PC-9 (cell line): ENCODE results near the gene SNRNP25. TPM values are rescaled to one million over a fixed set of nuclear protein-coding genes. Genes with fewer than 3 reads are reported as not detected.

Experiments
- BruUV-seq: library from RNA; stranded (reverse); fragments of 400-500 nt; replicated peaks from 2 replicates; lab custom pipeline; 2021; lab: Mats Ljungman, UMichigan
- CTCF ChIA-PET: fragments of 300-600 bp; sonication (Branson Sonifier 250); formaldehyde crosslinking; loops from one replicate; lab custom pipeline; 2022; ENCODE audit warnings: antibody characterized with exemption; lab: Charles Lee
- POLR2A ChIA-PET: fragments of 300-600 bp; sonication (Branson Sonifier 250); formaldehyde crosslinking; loops from one replicate; lab custom pipeline; 2022; ENCODE audit warnings: antibody characterized with exemption; ENCODE audit not compliant: unreplicated experiment; lab: Charles Lee
- DNase-seq, 2 experiments: peaks; one replicate each; pipeline versions ENCODE4 v3.0.0 to v3.0.0-alpha.2; 2015 to 2022; ENCODE audit warnings: mixed read lengths in 1 of 2
- H2AFZ ChIP-seq: fragments of 200-600 bp; sonication (generic); 2 replicates; pipeline ENCODE4 v1.8.1; 2017; ENCODE audit warnings: antibody characterized with exemption
- H3F3A ChIP-seq: fragments of 200-600 bp; sonication (generic); 2 replicates; pipeline ENCODE4 v1.8.1; 2017; ENCODE audit warnings: antibody characterized with exemption, mild to moderate bottlenecking, low read depth; ENCODE audit not compliant: insufficient read depth
- H3K27ac ChIP-seq: fragments of 200-600 bp; sonication (generic); 2 replicates; pipeline ENCODE4 v1.6.1; 2016; ENCODE audit warnings: mixed run types
- H3K27me3 ChIP-seq: fragments of 200-600 bp; sonication (generic); 2 replicates; pipeline ENCODE4 v1.6.1; 2016; ENCODE audit warnings: low read depth, mixed run types; ENCODE audit not compliant: insufficient read depth
- H3K36me3 ChIP-seq: fragments of 200-600 bp; sonication (generic); 2 replicates; pipeline ENCODE4 v1.6.1; 2016; ENCODE audit warnings: low read depth, mixed run types
- H3K4me1 ChIP-seq: fragments of 200-600 bp; sonication (generic); replicated peaks from 2 replicates; pipeline ENCODE4 v1.6.1; 2016; ENCODE audit warnings: mixed run types; ENCODE audit not compliant: insufficient read depth
- H3K4me2 ChIP-seq: fragments of 200-600 bp; sonication (generic); 2 replicates; pipeline ENCODE4 v1.6.1; 2017; ENCODE audit warnings: mixed run types
- H3K4me3 ChIP-seq: fragments of 200-600 bp; sonication (generic); 2 replicates; pipeline ENCODE4 v1.6.1; 2016; ENCODE audit warnings: mixed run types
- H3K79me2 ChIP-seq: fragments of 200-600 bp; sonication (generic); 2 replicates; pipeline ENCODE4 v1.6.1; 2017; ENCODE audit warnings: low read depth, mixed run types
- H3K9me2 ChIP-seq: fragments of 200-600 bp; sonication (generic); 2 replicates; pipeline ENCODE4 v1.8.1; 2017; ENCODE audit warnings: mild to moderate bottlenecking; ENCODE audit not compliant: insufficient read depth
- H3K9me3 ChIP-seq: fragments of 200-600 bp; sonication (generic); 2 replicates; pipeline ENCODE4 v1.8.1; 2016; ENCODE audit warnings: low read depth; ENCODE audit not compliant: insufficient read depth
- H4K20me1 ChIP-seq: fragments of 200-600 bp; sonication (generic); 2 replicates; pipeline ENCODE4 v1.8.1; 2017; ENCODE audit not compliant: insufficient read depth
- EZH2 ChIP-seq: fragments of 200-600 bp; sonication (generic); IDR thresholded peaks from 2 replicates; pipeline ENCODE4 v1.8.0; 2017; ENCODE audit warnings: antibody characterized with exemption, low read depth
- intact Hi-C: fragments of 100-400 bp; cut with micrococcal nuclease; formaldehyde crosslinking; loops from one replicate; pipeline ENCODE4 v1.10.0; 2022; ENCODE audit not compliant: unreplicated experiment
- microRNA-seq: library from miRNA; unstranded; fragments of <30 nt; microRNA quantifications from one replicate; pipeline ENCODE4 v1.2.0, GENCODE V29; 2021; ENCODE audit warnings: borderline number of aligned reads, borderline replicate concordance
- total RNA-seq: library from RNA; stranded (reverse); gene quantifications from 2 replicates; pipeline ENCODE4 v1.2.3, GENCODE V29; 2021
- TF ChIP-seq, protein P1 (sequence below): fragments of 200-600 bp; sonication (generic); conservative IDR thresholded peaks from 2 replicates; pipeline ENCODE4 v1.6.1; 2017; ENCODE audit warnings: mixed run types, antibody characterized with exemption, mild to moderate bottlenecking, moderate library complexity

The SNRNP25 gene
- total RNA-seq, 1 experiment from 2014 or later: 61.4 TPM

DNA sequence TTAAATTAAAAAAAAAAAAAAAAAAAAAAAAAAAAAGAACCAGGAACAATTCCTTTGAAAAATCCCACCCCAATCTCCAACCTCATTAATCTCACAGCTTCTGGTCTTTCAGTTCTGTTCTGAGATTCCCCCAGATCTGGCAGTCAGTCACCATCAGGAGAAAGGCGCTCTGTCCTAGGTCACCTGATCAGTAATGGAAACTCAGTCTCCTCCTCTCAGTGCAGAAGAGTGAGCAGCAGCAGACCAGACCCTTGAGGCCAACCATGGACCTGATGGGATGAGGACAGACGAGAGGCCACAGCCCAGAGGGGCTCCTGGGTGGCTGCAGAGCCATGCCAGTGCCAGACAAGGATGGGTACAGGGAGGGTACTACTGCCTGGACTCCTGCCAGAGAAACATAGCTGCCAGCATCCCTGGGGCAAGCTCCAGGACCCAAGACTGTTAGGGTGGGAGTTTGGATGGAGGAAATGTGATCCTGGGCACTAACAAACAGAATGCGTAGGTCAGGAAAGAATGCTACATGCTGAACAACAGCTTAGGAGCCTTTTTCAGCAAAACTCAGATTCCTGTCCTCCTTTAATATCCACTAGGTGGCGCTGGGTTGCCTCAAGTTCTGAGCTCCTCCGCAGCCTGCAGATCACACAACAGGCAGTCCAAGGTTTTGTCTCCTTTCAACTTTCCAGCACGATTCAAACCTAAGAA is 53.1 kb downstream of the SNRNP25 start:
- no peaks in the 10 kb centered on the region for H3K27me3 ChIP-seq
- H3F3A ChIP-seq: peaks cover 15% of the 10 kb centered on the region
- H3K27ac ChIP-seq: no peak overlapping the region
- H3K9me2 ChIP-seq: no peaks in the 10 kb centered on the region
- no TSS peak for BruUV-seq
- POLR2A ChIA-PET: interaction anchor here (0.6 to 1.0 kb wide), 6 partner anchors 11 to 224 kb away, joined by 3 to 14 read pairs (median 4); no protein-coding TSS in a partner anchor
- peaks cover 6% of the 10 kb centered on the region; the same call in 1 of the 2 replicates for H4K20me1 ChIP-seq
- H3K36me3 ChIP-seq: no peaks in the 10 kb centered on the region
- no peaks in the 10 kb centered on the region for H3K79me2 ChIP-seq
- CTCF ChIA-PET: interaction anchor here (0.5 to 1.6 kb wide), 10 partner anchors 10 to 1770 kb away, joined by 3 to 10 read pairs (median 4); partner anchors contain the start of gene MRPL28
- DNase-seq: peak; percentile 55 to 59
- H3K4me3 ChIP-seq: no peak overlapping the region
- H3K9me3 ChIP-seq: no peaks in the 10 kb centered on the region
- no peak for TF ChIP-seq EZH2
- TF ChIP-seq, protein P1, sequence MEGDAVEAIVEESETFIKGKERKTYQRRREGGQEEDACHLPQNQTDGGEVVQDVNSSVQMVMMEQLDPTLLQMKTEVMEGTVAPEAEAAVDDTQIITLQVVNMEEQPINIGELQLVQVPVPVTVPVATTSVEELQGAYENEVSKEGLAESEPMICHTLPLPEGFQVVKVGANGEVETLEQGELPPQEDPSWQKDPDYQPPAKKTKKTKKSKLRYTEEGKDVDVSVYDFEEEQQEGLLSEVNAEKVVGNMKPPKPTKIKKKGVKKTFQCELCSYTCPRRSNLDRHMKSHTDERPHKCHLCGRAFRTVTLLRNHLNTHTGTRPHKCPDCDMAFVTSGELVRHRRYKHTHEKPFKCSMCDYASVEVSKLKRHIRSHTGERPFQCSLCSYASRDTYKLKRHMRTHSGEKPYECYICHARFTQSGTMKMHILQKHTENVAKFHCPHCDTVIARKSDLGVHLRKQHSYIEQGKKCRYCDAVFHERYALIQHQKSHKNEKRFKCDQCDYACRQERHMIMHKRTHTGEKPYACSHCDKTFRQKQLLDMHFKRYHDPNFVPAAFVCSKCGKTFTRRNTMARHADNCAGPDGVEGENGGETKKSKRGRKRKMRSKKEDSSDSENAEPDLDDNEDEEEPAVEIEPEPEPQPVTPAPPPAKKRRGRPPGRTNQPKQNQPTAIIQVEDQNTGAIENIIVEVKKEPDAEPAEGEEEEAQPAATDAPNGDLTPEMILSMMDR: peak; percentile 84
- intact Hi-C loops: loop anchor here (1.0 kb wide), 2 partner anchors 75 to 256 kb away; no protein-coding TSS in a partner anchor
- H3K4me2 ChIP-seq: no peak overlapping the region
- H3K4me1 ChIP-seq: peaks cover 10% of the 10 kb centered on the region
- H2AFZ ChIP-seq: no peak overlapping the region

Small RNA genes within 50 kb of the gene (microRNA-seq; reads per million reads assigned to microRNA genes)
- not detected for gene MIR6859-4

Other genes with a start within 250 kb of the SNRNP25 start
- 33.5 and 38.4 TPM in 2 replicates for gene POLR3K, start 220 bp upstream of the SNRNP25 start, total RNA-seq
- gene RHBDF1, start 18.8 kb downstream of the SNRNP25 start, total RNA-seq: 51.4 and 62.9 TPM in 2 replicates
- gene MPG, start 24.4 kb downstream of the SNRNP25 start, total RNA-seq: 86.2 and 138 TPM in 2 replicates
- gene NPRL3, start 84.8 kb downstream of the SNRNP25 start, total RNA-seq: 56.8 and 66.6 TPM in 2 replicates
- not detected in 2 replicates for gene HBZ, start 98.8 kb downstream of the SNRNP25 start, total RNA-seq
- gene HBM, start 112.2 kb downstream of the SNRNP25 start, total RNA-seq: not detected in 2 replicates
- not detected in 2 replicates for gene HBA2, start 119.0 kb downstream of the SNRNP25 start, total RNA-seq
- not detected in 2 replicates for gene HBA1, start 122.9 kb downstream of the SNRNP25 start, total RNA-seq
- gene HBQ1, start 126.6 kb downstream of the SNRNP25 start, total RNA-seq: not detected in 2 replicates
- 64.3 and 66.9 TPM in 2 replicates for gene LUC7L, start 175.6 kb downstream of the SNRNP25 start, total RNA-seq
- gene FAM234A, start 181.0 kb downstream of the SNRNP25 start, total RNA-seq: 126 and 131 TPM in 2 replicates
- gene RGS11, start 222.1 kb downstream of the SNRNP25 start, total RNA-seq: not detected in 2 replicates
- not detected in 2 replicates for gene ARHGDIG, start 226.8 kb downstream of the SNRNP25 start, total RNA-seq
- gene PDIA2, start 229.3 kb downstream of the SNRNP25 start, total RNA-seq: not detected in 2 replicates